Parathyroid adenoma (tissue), 2 donors: ENCODE results near the gene FDXR.

Source experiments
- H2AFZ ChIP-seq: fragments of 300-600 bp; sonication (generic); one replicate; pipeline ENCODE4 v1.7.0; 2017; ENCODE audit warnings: antibody characterized with exemption, mild to moderate bottlenecking
- H3K27ac ChIP-seq: fragments of 300-600 bp; sonication (generic); one replicate; pipeline ENCODE4 v1.7.0; 2017
- H3K27me3 ChIP-seq: fragments of 300-600 bp; sonication (generic); one replicate; pipeline ENCODE4 v1.7.0; 2017; ENCODE audit warnings: low read length; ENCODE audit not compliant: control insufficient read depth, insufficient read depth
- H3K36me3 ChIP-seq: fragments of 300-600 bp; sonication (generic); one replicate; pipeline ENCODE4 v1.7.0; 2017; ENCODE audit warnings: low read length; ENCODE audit not compliant: control insufficient read depth, insufficient read depth
- H3K4me1 ChIP-seq: fragments of 300-600 bp; sonication (generic); one replicate; pipeline ENCODE4 v1.7.0; 2017; ENCODE audit warnings: control low read depth
- H3K4me2 ChIP-seq: fragments of 300-600 bp; sonication (generic); one replicate; pipeline ENCODE4 v1.7.0; 2017; ENCODE audit warnings: low read length
- H3K4me3 ChIP-seq: fragments of 300-600 bp; sonication (generic); one replicate; pipeline ENCODE4 v1.7.0; 2017; ENCODE audit warnings: low read depth, low read length
- H3K79me2 ChIP-seq: fragments of 300-600 bp; sonication (generic); one replicate; pipeline ENCODE4 v1.7.0; 2017; ENCODE audit warnings: control low read depth
- H3K9ac ChIP-seq: fragments of 300-600 bp; sonication (generic); one replicate; pipeline ENCODE4 v1.7.0; 2017; ENCODE audit warnings: mild to moderate bottlenecking
- H3K9me3 ChIP-seq: fragments of 300-600 bp; sonication (generic); one replicate; pipeline ENCODE4 v1.7.0; 2017; ENCODE audit warnings: low read length; ENCODE audit not compliant: control insufficient read depth
- CTCF ChIP-seq: fragments of 300-600 bp; sonication (generic); IDR thresholded peaks from one replicate; pipeline ENCODE4 v1.7.0; 2017; ENCODE audit warnings: antibody characterized with exemption, mild to moderate bottlenecking
- donor health status: primary hyperparathyroidism.

The FDXR gene

GRCh38 chr17:74816905-74817620 lies 55.7 kb downstream of the FDXR start:
- no peaks in the 10 kb centered on the region for H3K9me3 ChIP-seq
- peaks cover 2% of the 10 kb centered on the region for H3K79me2 ChIP-seq
- no peaks in the 10 kb centered on the region for H3K27me3 ChIP-seq
- H2AFZ ChIP-seq: no peak overlapping the region
- H3K9ac ChIP-seq: no peak overlapping the region
- H3K27ac ChIP-seq: no peak overlapping the region
- H3K4me2 ChIP-seq: no peak overlapping the region
- H3K4me3 ChIP-seq: no peak overlapping the region
- H3K36me3 ChIP-seq: no peaks in the 10 kb centered on the region
- H3K4me1 ChIP-seq: peaks cover 16% of the 10 kb centered on the region
- TF ChIP-seq CTCF: no peak

- no peak overlapping the region for H2AFZ ChIP-seq
- H3K4me3 ChIP-seq: no peak overlapping the region
- H3K79me2 ChIP-seq: peaks cover 2% of the 10 kb centered on the region
- no peak overlapping the region for H3K27ac ChIP-seq
- no peak for TF ChIP-seq CTCF
- no peaks in the 10 kb centered on the region for H3K9me3 ChIP-seq
- peak overlapping the region; percentile 27 for H3K4me2 ChIP-seq
- no peak overlapping the region for H3K9ac ChIP-seq
- peaks cover 16% of the 10 kb centered on the region for H3K4me1 ChIP-seq
- H3K36me3 ChIP-seq: no peaks in the 10 kb centered on the region
- no peaks in the 10 kb centered on the region for H3K27me3 ChIP-seq
Measured at GRCh38 chr17:74815550-74816370, 57.0 kb downstream of the FDXR start.

- Histone ChIP-seq H3K4me2 (peak overlapping the region; percentile 27), H3K4me3 (no peak overlapping the region), H3K27me3 (no peaks in the 10 kb centered on the region), H3K9me3 (no peaks in the 10 kb centered on the region), H3K79me2 (peaks cover 2% of the 10 kb centered on the region), H3K9ac (no peak overlapping the region), H3K36me3 (no peaks in the 10 kb centered on the region), H3K27ac (no peak overlapping the region), H2AFZ (no peak overlapping the region), H3K4me1 (peaks cover 16% of the 10 kb centered on the region)
- TF ChIP-seq CTCF: no peak
Measured at GRCh38 chr17:74815067-74815466, 57.7 kb downstream of the FDXR start.

GRCh38 chr17:74814453-74814852 lies 58.3 kb downstream of the FDXR start:
- H3K36me3 ChIP-seq: no peaks in the 10 kb centered on the region
- H3K27me3 ChIP-seq: no peaks in the 10 kb centered on the region
- no peak overlapping the region for H3K9ac ChIP-seq
- no peak overlapping the region for H3K27ac ChIP-seq
- no peak for TF ChIP-seq CTCF
- no peak overlapping the region for H2AFZ ChIP-seq
- H3K4me2 ChIP-seq: no peak overlapping the region
- H3K9me3 ChIP-seq: no peaks in the 10 kb centered on the region
- H3K79me2 ChIP-seq: peaks cover 2% of the 10 kb centered on the region
- peaks cover 16% of the 10 kb centered on the region for H3K4me1 ChIP-seq
- no peak overlapping the region for H3K4me3 ChIP-seq
